ENCODE data around the gene RAB1B. TPM values are rescaled to one million over a fixed set of nuclear protein-coding genes. Genes with fewer than 3 reads are reported as not detected.

RAB1B gene
- total RNA-seq, 1 donor from 2014 or later, result 102 TPM

DNA sequence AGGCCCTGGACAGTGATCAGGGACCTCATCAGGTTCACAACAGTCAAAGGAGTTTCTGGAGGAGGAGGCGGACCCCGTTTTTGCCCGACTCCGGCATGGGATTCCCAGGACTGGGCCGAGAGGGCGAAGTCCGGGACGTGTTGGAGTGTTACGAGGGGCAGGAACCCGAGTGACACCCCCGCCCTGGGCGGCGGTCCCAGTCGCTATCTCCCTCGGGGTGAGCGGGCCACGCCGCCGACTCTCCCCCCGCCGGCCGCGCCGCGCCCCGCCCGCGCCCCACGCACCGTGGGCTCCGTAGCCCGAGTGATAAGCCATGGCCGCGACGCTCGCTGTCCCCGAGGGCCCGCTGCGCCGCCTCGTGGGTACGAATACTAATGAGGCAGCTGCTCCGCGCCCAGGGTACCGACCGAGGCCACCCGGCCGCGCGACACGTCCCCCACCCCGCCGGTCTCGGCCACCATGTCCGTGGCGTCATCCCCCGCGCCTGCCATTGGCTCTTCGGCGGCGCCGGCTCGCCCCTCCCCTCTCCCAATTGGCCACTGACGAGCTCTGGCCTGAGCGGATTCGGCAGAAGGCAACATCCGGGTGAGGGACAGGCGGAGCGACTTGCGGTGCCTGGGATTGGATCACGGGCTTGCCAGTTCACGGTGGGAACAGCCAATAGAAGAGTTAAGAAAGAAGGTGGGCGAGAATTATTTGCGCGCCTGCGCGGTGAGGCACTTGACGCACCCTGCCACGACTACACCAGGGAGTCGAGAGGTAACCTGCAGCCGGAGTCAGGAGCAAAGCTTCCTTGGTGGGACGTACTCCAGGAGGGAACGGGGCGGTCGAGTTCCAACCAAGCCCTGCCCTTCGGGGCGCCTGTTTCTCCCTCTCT is 20.5 kb downstream of the RAB1B start, which contains the start of gene YIF1A:
YIF1A (minus strand) TSS at position 473 of the 877 bp plus-strand sequence; CDS start at position 315, 158 bp downstream.
- Mint-ChIP-seq H3K4me3 (ENCODE audit: low read depth) (peak within 1 kb of the TSS; percentile 86), H3K27me3 (peaks cover 22% of the 10 kb centered on the region), H3K4me1 (ENCODE audit: low read depth) (peaks cover 20% of the 10 kb centered on the region), H3K9me3 (ENCODE audit: low read depth) (no peaks in the 10 kb centered on the region), H3K36me3 (ENCODE audit: insufficient read depth) (no peaks in the 10 kb centered on the region), H3K27ac (peak within 1 kb of the TSS; percentile 97)
- DNase-seq (ENCODE audit: low spot score, unreplicated experiment), result peak; percentile 96
- TF ChIP-seq, protein P1, sequence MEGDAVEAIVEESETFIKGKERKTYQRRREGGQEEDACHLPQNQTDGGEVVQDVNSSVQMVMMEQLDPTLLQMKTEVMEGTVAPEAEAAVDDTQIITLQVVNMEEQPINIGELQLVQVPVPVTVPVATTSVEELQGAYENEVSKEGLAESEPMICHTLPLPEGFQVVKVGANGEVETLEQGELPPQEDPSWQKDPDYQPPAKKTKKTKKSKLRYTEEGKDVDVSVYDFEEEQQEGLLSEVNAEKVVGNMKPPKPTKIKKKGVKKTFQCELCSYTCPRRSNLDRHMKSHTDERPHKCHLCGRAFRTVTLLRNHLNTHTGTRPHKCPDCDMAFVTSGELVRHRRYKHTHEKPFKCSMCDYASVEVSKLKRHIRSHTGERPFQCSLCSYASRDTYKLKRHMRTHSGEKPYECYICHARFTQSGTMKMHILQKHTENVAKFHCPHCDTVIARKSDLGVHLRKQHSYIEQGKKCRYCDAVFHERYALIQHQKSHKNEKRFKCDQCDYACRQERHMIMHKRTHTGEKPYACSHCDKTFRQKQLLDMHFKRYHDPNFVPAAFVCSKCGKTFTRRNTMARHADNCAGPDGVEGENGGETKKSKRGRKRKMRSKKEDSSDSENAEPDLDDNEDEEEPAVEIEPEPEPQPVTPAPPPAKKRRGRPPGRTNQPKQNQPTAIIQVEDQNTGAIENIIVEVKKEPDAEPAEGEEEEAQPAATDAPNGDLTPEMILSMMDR (IDR thresholded peaks at IDR 0.05; ENCODE audit: unreplicated experiment), result peak; percentile 35

DNA sequence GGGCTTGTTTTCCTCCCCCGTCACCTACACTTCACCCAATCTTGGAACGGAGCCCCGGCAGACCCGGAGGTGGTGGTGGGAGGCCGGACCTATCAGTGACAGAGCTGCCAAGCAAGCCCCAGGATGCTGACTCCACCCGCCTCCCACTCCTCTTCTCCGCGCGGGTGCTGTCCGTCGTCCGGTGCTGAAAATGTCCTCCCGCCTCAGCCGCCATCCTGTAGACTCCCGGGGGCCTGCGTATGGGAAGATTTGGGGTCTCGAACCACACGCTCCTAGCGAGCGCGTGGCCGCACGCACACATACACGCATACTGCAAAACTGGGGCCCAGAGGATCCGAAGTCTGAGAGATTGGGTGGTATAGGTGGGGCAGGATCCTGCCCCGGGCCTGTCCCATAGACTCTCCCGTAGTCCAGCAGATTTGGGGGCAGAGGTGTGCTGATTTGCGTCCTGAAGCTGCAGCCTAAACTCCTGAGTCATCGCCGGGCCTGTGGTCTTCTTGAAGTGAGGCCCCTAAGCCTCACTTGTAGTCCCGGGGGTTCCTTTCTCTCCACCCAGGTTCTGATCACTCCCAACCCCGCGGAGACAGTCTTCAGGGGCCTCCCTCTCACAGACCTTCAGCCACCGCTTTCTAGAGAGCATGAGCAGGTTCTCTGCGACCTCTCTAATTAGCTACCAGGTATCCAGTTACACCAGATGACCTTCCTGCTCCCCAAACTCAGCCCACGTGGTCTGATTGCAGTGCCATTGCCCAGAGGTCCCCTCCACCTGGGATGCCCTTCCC is 21.3 kb downstream of the RAB1B start:
- Mint-ChIP-seq H3K4me3 (ENCODE audit: low read depth) (peak overlapping the region; percentile 86), H3K27me3 (peaks cover 24% of the 10 kb centered on the region), H3K36me3 (ENCODE audit: insufficient read depth) (no peaks in the 10 kb centered on the region), H3K4me1 (ENCODE audit: low read depth) (peaks cover 20% of the 10 kb centered on the region), H3K9me3 (ENCODE audit: low read depth) (no peaks in the 10 kb centered on the region), H3K27ac (peak overlapping the region; percentile 97)
- peak; percentile 74 for DNase-seq (ENCODE audit: low spot score, unreplicated experiment)
- TF ChIP-seq, protein P1 (IDR thresholded peaks at IDR 0.05; ENCODE audit: unreplicated experiment), result no peak

GRCh38 chr11:66290330-66290621 is 21.8 kb downstream of the RAB1B start:
- no peaks in the 10 kb centered on the region for H3K9me3 Mint-ChIP-seq (ENCODE audit: low read depth)
- H3K4me3 Mint-ChIP-seq (ENCODE audit: low read depth), result peak overlapping the region; percentile 86
- peaks cover 20% of the 10 kb centered on the region for H3K4me1 Mint-ChIP-seq (ENCODE audit: low read depth)
- H3K27me3 Mint-ChIP-seq, result peaks cover 24% of the 10 kb centered on the region
- TF ChIP-seq, protein P1 (IDR thresholded peaks at IDR 0.05; ENCODE audit: unreplicated experiment), result no peak
- H3K27ac Mint-ChIP-seq, result no peak overlapping the region
- DNase-seq (ENCODE audit: low spot score, unreplicated experiment), result no peak
- H3K36me3 Mint-ChIP-seq (ENCODE audit: insufficient read depth), result no peaks in the 10 kb centered on the region

- Mint-ChIP-seq H3K27ac (no peak overlapping the region), H3K4me1 (ENCODE audit: low read depth) (peaks cover 20% of the 10 kb centered on the region), H3K4me3 (ENCODE audit: low read depth) (no peak overlapping the region), H3K27me3 (peaks cover 27% of the 10 kb centered on the region), H3K9me3 (ENCODE audit: low read depth) (no peaks in the 10 kb centered on the region), H3K36me3 (ENCODE audit: insufficient read depth) (no peaks in the 10 kb centered on the region)
- TF ChIP-seq, protein P1 (IDR thresholded peaks at IDR 0.05; ENCODE audit: unreplicated experiment), result no peak
- DNase-seq (ENCODE audit: low spot score, unreplicated experiment), result no peak
Measured at GRCh38 chr11:66291303-66291705, 22.9 kb downstream of the RAB1B start.

Measured in progenitor cell of endocrine pancreas (in vitro differentiated cells).